Transverse colon (tissue), 4 donors: ENCODE data around the gene CDT1. TPM values are rescaled to one million over a fixed set of nuclear protein-coding genes. Genes with fewer than 3 reads are reported as not detected.

ENCODE experiments used
- DNase-seq: peaks from one replicate; pipeline ENCODE4 v3.0.0-alpha.2; 2019
- H3K27ac ChIP-seq, 4 donors: fragments of 200-600 bp; sonication (generic); 2 replicates each; pipeline ENCODE4 v1.5.1; 2016 to 2018; ENCODE audit warnings: inconsistent platforms in 4 of 4
- H3K27me3 ChIP-seq: fragments of 200-600 bp; sonication (generic); 2 replicates; pipeline ENCODE4 v1.5.1; 2017; ENCODE audit warnings: inconsistent platforms
- H3K36me3 ChIP-seq, 4 donors: fragments of 200-600 bp; sonication (generic); 2 replicates each; pipeline ENCODE4 v1.5.1; 2017 to 2019; ENCODE audit warnings: inconsistent platforms in 4 of 4
- H3K4me1 ChIP-seq, 4 donors: fragments of 200-600 bp; sonication (generic); 2 replicates each; pipeline ENCODE4 v1.5.1; 2017 to 2020; ENCODE audit warnings: inconsistent platforms in 4 of 4
- H3K4me3 ChIP-seq, 4 donors: fragments of 200-600 bp; sonication (generic); 1 replicate in 1 of 4; 2 replicates in 3 of 4; pipeline versions ENCODE4 v1.5.1 to v1.6.1; 2017 to 2019; ENCODE audit warnings: inconsistent platforms in 4 of 4
- H3K9me3 ChIP-seq, 2 donors: fragments of 200-600 bp; sonication (generic); 2 replicates each; pipeline ENCODE4 v1.5.1; 2017 to 2019; ENCODE audit warnings: inconsistent platforms in 2 of 2
- EP300 ChIP-seq: sonication (generic); formaldehyde crosslinking; IDR thresholded peaks from one replicate; pipeline ENCODE4 v1.6.1; 2017; ENCODE audit warnings: antibody characterized with exemption, low read depth
- POLR2A ChIP-seq: fragments of 450-650 bp; IDR thresholded peaks from one replicate; pipeline ENCODE4 v1.6.1; 2016; ENCODE audit warnings: antibody characterized with exemption, mild to moderate bottlenecking, moderate library complexity
- POLR2AphosphoS5 ChIP-seq, 3 donors: sonication (generic); formaldehyde crosslinking; IDR thresholded peaks; one replicate each; pipeline ENCODE4 v1.6.1; 2016; ENCODE audit warnings: antibody characterized with exemption in 3 of 3
- WGBS, 2 donors: methylation state at CpG; one replicate each; pipeline ENCODE4 v1.1.5; 2018; ENCODE audit warnings: low coverage in 1 of 2; 5-methylcytosine and 5-hydroxymethylcytosine counted together
- in situ Hi-C, 4 donors: fragments of 200-750 bp; cut with MboI; loops; one replicate each; pipeline versions ENCODE4 v1.15.0 to v1.15.1; 2017; ENCODE audit warnings: low sequenced_read_pairs in 3 of 4, low pct_ligation_motif_present in 1 of 4, low pct_unique_long_range_greater_than_20kb in 1 of 4
- intact Hi-C: fragments of 100-400 bp; cut with DNase I; formaldehyde crosslinking; loops from one replicate; pipeline ENCODE4 v1.15.1; 2023; ENCODE audit warnings: low total_unique reads
- total RNA-seq, 4 donors: library from RNA; depleted of rRNA; stranded (reverse); fragments of >200 nt; gene quantifications; one replicate each; pipeline ENCODE4 v1.1.0, GENCODE V29; 2016
- TF ChIP-seq, protein P1 (sequence below), 5 experiments: fragments of 200-600 bp in 3 of 5; fragments of 450-650 bp in 2 of 5; sonication (generic) in 3 of 5; IDR thresholded peaks; 1 replicate in 2 of 5; 2 replicates in 3 of 5; pipeline ENCODE4 v1.5.1; 2016 to 2017; ENCODE audit warnings: antibody characterized with exemption in 5 of 5, inconsistent platforms in 3 of 5, mild to moderate bottlenecking in 2 of 5, moderate library complexity in 1 of 5

The CDT1 gene
- total RNA-seq, 4 donors from 2014 or later, result 3.8 to 12.5 (median 6.7) TPM; not detected in 1

DNA sequence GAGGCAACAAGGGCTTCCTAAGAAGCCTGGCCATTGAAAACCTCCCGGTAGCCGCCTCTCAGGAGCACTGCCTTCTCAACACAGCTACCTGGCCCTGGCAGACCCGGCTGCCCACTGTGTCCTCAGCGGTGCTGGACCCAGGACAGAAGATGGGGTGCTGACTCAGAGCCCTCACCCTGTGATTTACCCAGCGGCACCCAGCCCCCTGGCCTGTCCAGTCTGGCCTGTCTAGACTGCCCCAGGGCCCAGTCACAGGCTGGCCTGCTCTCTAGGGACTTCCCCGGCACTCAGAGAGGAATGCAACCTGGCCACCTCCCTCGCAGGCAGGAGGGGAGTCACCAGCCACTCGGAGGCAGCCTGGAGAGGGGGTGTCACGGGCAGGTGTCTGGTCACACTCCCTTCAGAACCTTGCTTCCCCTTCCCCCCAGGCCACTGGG is 38.7 kb upstream of the CDT1 start:
- intact Hi-C loops, result no loop called here
- Histone ChIP-seq H3K4me3 (no peak overlapping the region), H3K27ac (peak overlapping the region in 3 of 4 donors; percentile 10 to 89 (median 40)), H3K9me3 (no peaks in the 10 kb centered on the region), H3K27me3 (no peaks in the 10 kb centered on the region), H3K4me1 (peaks cover 48 to 77% (median 68%) of the 10 kb centered on the region in 4 donors), H3K36me3 (no peaks in the 10 kb centered on the region)
- TF ChIP-seq, protein P1, sequence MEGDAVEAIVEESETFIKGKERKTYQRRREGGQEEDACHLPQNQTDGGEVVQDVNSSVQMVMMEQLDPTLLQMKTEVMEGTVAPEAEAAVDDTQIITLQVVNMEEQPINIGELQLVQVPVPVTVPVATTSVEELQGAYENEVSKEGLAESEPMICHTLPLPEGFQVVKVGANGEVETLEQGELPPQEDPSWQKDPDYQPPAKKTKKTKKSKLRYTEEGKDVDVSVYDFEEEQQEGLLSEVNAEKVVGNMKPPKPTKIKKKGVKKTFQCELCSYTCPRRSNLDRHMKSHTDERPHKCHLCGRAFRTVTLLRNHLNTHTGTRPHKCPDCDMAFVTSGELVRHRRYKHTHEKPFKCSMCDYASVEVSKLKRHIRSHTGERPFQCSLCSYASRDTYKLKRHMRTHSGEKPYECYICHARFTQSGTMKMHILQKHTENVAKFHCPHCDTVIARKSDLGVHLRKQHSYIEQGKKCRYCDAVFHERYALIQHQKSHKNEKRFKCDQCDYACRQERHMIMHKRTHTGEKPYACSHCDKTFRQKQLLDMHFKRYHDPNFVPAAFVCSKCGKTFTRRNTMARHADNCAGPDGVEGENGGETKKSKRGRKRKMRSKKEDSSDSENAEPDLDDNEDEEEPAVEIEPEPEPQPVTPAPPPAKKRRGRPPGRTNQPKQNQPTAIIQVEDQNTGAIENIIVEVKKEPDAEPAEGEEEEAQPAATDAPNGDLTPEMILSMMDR (IDR thresholded peaks at IDR 0.05), result no peak
- TF ChIP-seq POLR2AphosphoS5 (IDR thresholded peaks at IDR 0.05), result no peak
- TF ChIP-seq POLR2A, result no peak
- no peak for TF ChIP-seq EP300
- in situ Hi-C loops, result no loop called here
- 88% methylated on average over 9 of the region's 9 CpGs; no CpG with 5 or more reads in 1 of the 2 donors for WGBS, 2 donors
- no peak for DNase-seq

GRCh38 chr16:88766975-88767374 is 36.6 kb upstream of the CDT1 start:
- Histone ChIP-seq H3K27ac (peak overlapping the region; percentile 82 to 93 (median 90)), H3K4me1 (peaks cover 47 to 77% (median 66%) of the 10 kb centered on the region in 4 donors), H3K4me3 (no peak overlapping the region), H3K27me3 (no peaks in the 10 kb centered on the region), H3K9me3 (no peaks in the 10 kb centered on the region), H3K36me3 (no peaks in the 10 kb centered on the region)
- DNase-seq, result no peak
- 75% methylated on average over 11 of the region's 11 CpGs; no CpG with 5 or more reads in 1 of the 2 donors for WGBS, 2 donors
- peak; percentile 27 for TF ChIP-seq EP300
- no peak for TF ChIP-seq POLR2A
- intact Hi-C loops, result no loop called here
- in situ Hi-C loops, result no loop called here

DNA sequence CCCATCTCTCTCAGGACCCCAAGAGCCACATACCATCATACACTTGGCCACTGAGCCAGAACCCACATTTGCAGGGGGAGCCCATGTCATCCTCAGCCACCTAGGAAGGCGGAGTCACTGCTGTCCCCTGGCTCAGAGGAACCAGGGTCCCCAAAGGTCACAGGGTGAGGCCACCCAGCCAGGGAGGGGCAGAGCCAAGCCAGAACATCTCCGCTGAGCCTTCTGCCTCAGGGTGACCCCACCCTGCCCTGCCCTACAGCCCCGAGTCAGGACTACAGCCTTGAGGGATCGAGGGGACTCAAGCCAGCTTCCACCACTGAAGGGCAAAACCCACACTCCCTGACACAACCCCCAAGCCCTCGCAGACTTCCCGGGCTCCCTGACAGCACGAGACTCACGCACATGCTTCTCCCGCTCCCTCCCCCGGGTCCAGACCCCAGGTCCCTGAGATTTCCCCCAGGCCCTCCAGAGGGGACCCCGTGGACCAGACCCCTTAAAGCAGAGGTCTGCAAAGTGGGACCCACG is 36.0 kb upstream of the CDT1 start:
- peak overlapping the region; percentile 82 to 93 (median 90) for H3K27ac ChIP-seq
- in situ Hi-C loops, result no loop called here
- no peak overlapping the region for H3K4me3 ChIP-seq

DNA sequence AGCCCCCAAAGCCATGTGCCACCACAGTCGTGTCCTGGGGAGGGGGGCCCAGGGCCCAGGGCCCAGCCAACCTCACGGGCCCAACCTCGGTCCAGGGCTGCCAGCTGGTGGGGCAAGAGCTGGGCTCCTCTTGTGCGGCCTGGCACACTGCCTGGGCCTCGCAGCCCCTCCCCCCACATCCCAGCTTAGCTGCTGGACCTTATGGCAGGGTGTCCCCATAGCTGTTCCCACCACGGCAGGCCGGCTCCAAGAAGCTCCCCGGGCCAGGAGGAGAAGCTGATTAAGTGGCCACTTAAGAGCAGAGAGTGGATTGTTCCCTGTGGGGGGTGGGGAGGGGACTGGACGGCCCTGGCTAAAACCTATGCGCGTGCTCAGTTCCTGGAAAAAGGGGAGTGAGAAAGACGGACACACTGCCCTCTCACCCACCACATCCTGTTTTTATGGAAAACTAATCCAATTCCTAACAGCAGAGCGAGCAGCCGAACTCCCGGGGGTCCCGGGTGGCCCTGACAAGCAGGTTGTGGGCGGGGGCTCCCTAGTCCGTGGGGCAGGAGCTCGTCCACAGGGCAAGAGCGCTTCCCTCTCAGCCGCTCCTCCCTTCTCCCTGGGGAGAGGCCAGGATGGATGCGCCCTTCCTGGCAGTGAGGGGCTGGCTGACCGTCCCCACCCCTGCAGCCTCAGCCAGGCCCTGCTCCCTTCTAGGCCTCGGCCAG is 35.4 kb upstream of the CDT1 start:
- H3K4me1 ChIP-seq, result peaks cover 51 to 77% (median 68%) of the 10 kb centered on the region in 4 donors
- no peak overlapping the region for H3K4me3 ChIP-seq
- no peaks in the 10 kb centered on the region for H3K36me3 ChIP-seq
- intact Hi-C loops (no loop called here), in situ Hi-C loops (no loop called here)
- H3K27ac ChIP-seq, result peak overlapping the region; percentile 82 to 93 (median 90)
- no peak for TF ChIP-seq POLR2A
- peak in 1 of 3 donors; percentile 14 for TF ChIP-seq POLR2AphosphoS5 (IDR thresholded peaks at IDR 0.05)
- TF ChIP-seq EP300, result no peak
- TF ChIP-seq, protein P1 (IDR thresholded peaks at IDR 0.05), result no peak
- no peaks in the 10 kb centered on the region for H3K9me3 ChIP-seq
- 55% methylated on average over 22 of the region's 24 CpGs; no CpG with 5 or more reads in 1 of the 2 donors for WGBS, 2 donors
- no peaks in the 10 kb centered on the region for H3K27me3 ChIP-seq
- peak; percentile 60 for DNase-seq

More for the DNA sequence above, 36.0 kb upstream of the CDT1 start:
- intact Hi-C loops, result no loop called here
- Histone ChIP-seq H3K9me3 (no peaks in the 10 kb centered on the region), H3K4me1 (peaks cover 46 to 77% (median 67%) of the 10 kb centered on the region in 4 donors), H3K27me3 (no peaks in the 10 kb centered on the region), H3K36me3 (no peaks in the 10 kb centered on the region)
- TF ChIP-seq EP300, result no peak
- TF ChIP-seq POLR2A, result no peak
- WGBS, 2 donors, result 63% methylated on average over 12 of the region's 12 CpGs; no CpG with 5 or more reads in 1 of the 2 donors
- DNase-seq, result no peak
